ENCODE data around the gene ESM1.

Gene ESM1

GRCh38 chr5:54975701-54976100, 9.7 kb downstream of the ESM1 start:
- no peak for DNase-seq

GRCh38 chr5:54969856-54970828, 15.3 kb downstream of the ESM1 start:
- no peak for DNase-seq

GRCh38 chr5:54969242-54969641, 16.2 kb downstream of the ESM1 start:
- DNase-seq = no peak

GRCh38 chr5:54965806-54966205, 19.6 kb downstream of the ESM1 start:
- no peak for DNase-seq

GRCh38 chr5:54964405-54964804, 21.0 kb downstream of the ESM1 start:
- no peak for DNase-seq

GRCh38 chr5:54959673-54960418, 25.5 kb downstream of the ESM1 start:
- no peak for DNase-seq

GRCh38 chr5:54956922-54957321, 28.5 kb downstream of the ESM1 start:
- DNase-seq = no peak

GRCh38 chr5:54947187-54947586, 38.2 kb downstream of the ESM1 start:
- no peak for DNase-seq

GRCh38 chr5:54946306-54946819, 39.0 kb downstream of the ESM1 start:
- DNase-seq = no peak

- DNase-seq = peak; percentile 42
Measured at GRCh38 chr5:54944364-54944763, 41.0 kb downstream of the ESM1 start.

GRCh38 chr5:54942064-54942778, 43.2 kb downstream of the ESM1 start:
- no peak for DNase-seq

GRCh38 chr5:54936201-54936600, 49.2 kb downstream of the ESM1 start:
- no peak for DNase-seq

GRCh38 chr5:54932789-54933188, 52.6 kb downstream of the ESM1 start:
- DNase-seq = no peak

GRCh38 chr5:54930736-54931135, 54.7 kb downstream of the ESM1 start:
- DNase-seq = no peak
